Adrenal gland (tissue), 12 donors: ENCODE results near the gene MYL3. TPM values are rescaled to one million over a fixed set of nuclear protein-coding genes. Genes with fewer than 3 reads are reported as not detected.

Source experiments
- DNase-seq, 7 donors: peaks; one replicate each; pipeline ENCODE4 v3.0.0-alpha.2; 2019 to 2020
- H3K27ac ChIP-seq, 5 donors: fragments of 200-600 bp; sonication (generic) in 4 of 5; 1 replicate in 3 of 5; 2 replicates in 2 of 5; pipeline versions ENCODE4 v1.5.1 to v1.8.0; 2016 to 2020; ENCODE audit warnings: mild to moderate bottlenecking in 1 of 5
- H3K27me3 ChIP-seq: fragments of 200-600 bp; 2 replicates; pipeline ENCODE4 v1.8.0; 2021
- H3K36me3 ChIP-seq, 2 donors: fragments of 200-600 bp; replicated peaks in 1 of 2; 1 replicate in 1 of 2; 2 replicates in 1 of 2; pipeline versions ENCODE4 v1.5.1 to v1.8.0; 2018 to 2022
- H3K4me1 ChIP-seq, 2 donors: fragments of 200-600 bp; replicated peaks in 1 of 2; 1 replicate in 1 of 2; 2 replicates in 1 of 2; pipeline versions ENCODE4 v1.5.1 to v1.8.0; 2018 to 2021
- H3K4me3 ChIP-seq, 4 donors: fragments of 200-600 bp; sonication (generic) in 3 of 4; one replicate each; pipeline ENCODE4 v1.5.1; 2016 to 2018
- H3K9me3 ChIP-seq, 3 donors: fragments of 200-600 bp; sonication (generic) in 1 of 3; replicated peaks in 1 of 3; 1 replicate in 2 of 3; 2 replicates in 1 of 3; pipeline versions ENCODE4 v1.5.1 to v1.8.0; 2016 to 2021
- CTCF ChIP-seq, 6 experiments: fragments of 450-650 bp in 4 of 6; fragments of 200-600 bp in 2 of 6; sonication (generic) in 1 of 6; IDR thresholded peaks; 1 replicate in 5 of 6; 2 replicates in 1 of 6; pipeline versions ENCODE4 v1.5.1 to v1.8.0; 2016 to 2021; ENCODE audit warnings: antibody characterized with exemption in 6 of 6, mild to moderate bottlenecking in 2 of 6, moderate library complexity in 1 of 6
- POLR2A ChIP-seq, 2 donors: fragments of 450-650 bp; IDR thresholded peaks; one replicate each; pipeline ENCODE4 v1.6.1; 2017; ENCODE audit warnings: antibody characterized with exemption in 2 of 2, mild to moderate bottlenecking in 2 of 2, moderate library complexity in 1 of 2
- WGBS, 4 donors: extraction: QIAGEN DNeasy Blood & Tissue Kit in 2 of 4; methylation state at CpG; one replicate each; pipeline versions ENCODE4 v1.1.5 to v1.1.7; 2013 to 2017; 5-methylcytosine and 5-hydroxymethylcytosine counted together
- intact Hi-C, 2 donors: fragments of 100-400 bp; cut with DNase I; formaldehyde crosslinking; loops; one replicate each; pipeline versions ENCODE4 v1.14.1 to v1.15.0; 2022 to 2023
- polyA plus RNA-seq, 3 donors: library from polyadenylated mRNA; stranded (reverse); fragments of 200-250 nt in 2 of 3; fragments of 350-450 nt in 1 of 3; fragmentation: Illumina TruSeq in 1 of 3; extraction: RNeasy Lipid Tissue Mini Kit (QIAGEN cat#74804) in 1 of 3; gene quantifications; one replicate each; pipeline ENCODE4 v1.2.3, GENCODE V29; 2013 to 2014
- total RNA-seq, 9 donors: library from RNA; depleted of rRNA in 4 of 9; stranded (reverse); fragments of >200 nt in 4 of 9; fragments of 120-200 nt in 1 of 9; fragmentation: NEBNext Ultra II Directional in 1 of 9; extraction: Animal tissue kit (Norgen Biotek cat#: 25700) in 1 of 9; gene quantifications; one replicate each; pipeline versions ENCODE4 v1.1.0 to v1.2.4, GENCODE V29; 2013 to 2023
- donor health status: healthy with polysubstance abuse.
- donor health status: Bipolar disorder and iron deficiency.
- donor health status: DM: yes; HTN: yes; CAD: no.
- donor health status: DM: no; HTN: no; CAD: no.
- donor health status: DM: no; HTN: no; CAD: no.
- donor health status: DM: yes; HTN: yes; CAD: no.

The MYL3 gene
- total and polyA plus RNA-seq, 12 donors, result 1.4 to 12.7 (median 4.6) TPM; not detected in 1

- TF ChIP-seq POLR2A (IDR thresholded peaks at IDR 0.05) (no peak), CTCF (IDR thresholded peaks at IDR 0.05) (no peak)
- Histone ChIP-seq H3K9me3 (no peaks in the 10 kb centered on the region), H3K36me3 (no peaks in the 10 kb centered on the region), H3K27me3 (no peaks in the 10 kb centered on the region), H3K27ac (no peak overlapping the region), H3K4me1 (peaks cover 0 to 5% of the 10 kb centered on the region in 2 donors), H3K4me3 (no peak overlapping the region)
- peak in 4 of 7 donors; percentile 3 to 16 (median 6) for DNase-seq
- intact Hi-C loops, result no loop called here
- WGBS, 4 donors, result 77 to 86% (median 81%) methylated on average over 9 to 10 of the region's 10 CpGs
These were observed 5.5 kb downstream of the MYL3 start for GRCh38 chr3:46857485-46858341.

- Histone ChIP-seq H3K4me3 (no peak overlapping the region), H3K9me3 (no peaks in the 10 kb centered on the region), H3K27ac (no peak overlapping the region), H3K4me1 (peaks cover 0 to 5% of the 10 kb centered on the region in 2 donors), H3K36me3 (no peaks in the 10 kb centered on the region), H3K27me3 (no peaks in the 10 kb centered on the region)
- TF ChIP-seq CTCF (IDR thresholded peaks at IDR 0.05), result no peak
- TF ChIP-seq POLR2A (IDR thresholded peaks at IDR 0.05), result no peak
- intact Hi-C loops, result no loop called here
- 87 to 95% (median 90%) methylated on average over 15 to 17 of the region's 17 CpGs for WGBS, 4 donors
- peak in 2 of 7 donors; percentile 4 to 7 for DNase-seq
These were observed 6.4 kb downstream of the MYL3 start for GRCh38 chr3:46856576-46857471.

GRCh38 chr3:46854555-46854991, 8.7 kb downstream of the MYL3 start:
- no peaks in the 10 kb centered on the region for H3K9me3 ChIP-seq
- no peaks in the 10 kb centered on the region for H3K4me1 ChIP-seq
- no peaks in the 10 kb centered on the region for H3K27me3 ChIP-seq
- DNase-seq, result peak in 4 of 7 donors; percentile 2 to 17 (median 4)
- no peak overlapping the region for H3K27ac ChIP-seq
- WGBS, 4 donors, result 82 to 88% (median 85%) methylated on average over 5 of the region's 5 CpGs
- H3K4me3 ChIP-seq, result no peak overlapping the region
- H3K36me3 ChIP-seq, result no peaks in the 10 kb centered on the region
- intact Hi-C loops, result no loop called here
- TF ChIP-seq CTCF (IDR thresholded peaks at IDR 0.05), result no peak
- no peak for TF ChIP-seq POLR2A (IDR thresholded peaks at IDR 0.05)
